Mononuclear cell (primary cell): ENCODE data around the gene ITPR1. TPM values are rescaled to one million over a fixed set of nuclear protein-coding genes. Genes with fewer than 3 reads are reported as not detected.

Experiments
- H3K27me3 ChIP-seq: 2 replicates; pipeline ENCODE4 v1.6.0; 2011; ENCODE audit warnings: low read length, control low read depth; ENCODE audit not compliant: insufficient read depth
- H3K4me1 ChIP-seq: 2 replicates; pipeline ENCODE4 v1.5.1; 2011; ENCODE audit warnings: mild to moderate bottlenecking, low read length, control low read depth; ENCODE audit not compliant: insufficient read depth
- H3K4me3 ChIP-seq: 2 replicates; pipeline ENCODE4 v1.5.1; 2011; ENCODE audit warnings: mild to moderate bottlenecking, low read length, moderate library complexity
- H3K9me3 ChIP-seq: 2 replicates; pipeline ENCODE4 v1.5.1; 2011; ENCODE audit warnings: low read depth, mild to moderate bottlenecking, control low read depth, low read length
- total RNA-seq: library from RNA; depleted of rRNA; stranded (reverse); fragments of >200 nt; gene quantifications from one replicate; pipeline ENCODE4 v1.2.3, GENCODE V29; 2012

ITPR1 gene
- total RNA-seq, 1 donor = 116 TPM

- Histone ChIP-seq H3K4me1 (no peaks in the 10 kb centered on the region), H3K9me3 (no peaks in the 10 kb centered on the region), H3K27me3 (no peaks in the 10 kb centered on the region), H3K4me3 (no peak overlapping the region)
These were observed 167.8 kb downstream of the ITPR1 start for GRCh38 chr3:4660936-4661335.

- H3K27me3 ChIP-seq = no peaks in the 10 kb centered on the region
- H3K4me1 ChIP-seq = no peaks in the 10 kb centered on the region
- no peaks in the 10 kb centered on the region for H3K9me3 ChIP-seq
- no peak overlapping the region for H3K4me3 ChIP-seq
These were observed 171.3 kb downstream of the ITPR1 start for GRCh38 chr3:4664412-4664811.

GRCh38 chr3:4665197-4665596 is 172.0 kb downstream of the ITPR1 start:
- no peaks in the 10 kb centered on the region for H3K27me3 ChIP-seq
- H3K4me1 ChIP-seq = no peaks in the 10 kb centered on the region
- H3K4me3 ChIP-seq = no peak overlapping the region
- H3K9me3 ChIP-seq = no peaks in the 10 kb centered on the region

DNA sequence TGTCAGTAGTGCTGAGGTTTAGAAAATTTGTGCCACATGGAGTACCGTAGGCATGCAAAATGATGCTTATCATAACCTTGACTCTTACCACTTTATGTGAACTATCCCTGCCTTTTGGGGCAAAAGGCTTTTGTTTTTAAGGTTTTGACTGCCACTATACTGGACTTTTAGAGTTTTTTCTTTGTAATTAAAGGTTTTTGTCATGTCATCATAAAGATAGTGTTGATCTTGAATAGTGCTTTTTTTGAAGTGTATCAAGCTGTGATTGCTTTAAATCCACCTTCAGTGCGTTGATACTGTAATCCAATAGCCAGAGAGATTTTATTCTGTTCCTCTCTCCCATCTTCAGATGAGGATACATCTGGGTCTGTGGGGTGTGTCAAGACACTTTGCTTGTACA is 172.9 kb downstream of the ITPR1 start:
- H3K9me3 ChIP-seq = no peaks in the 10 kb centered on the region
- H3K4me3 ChIP-seq = no peak overlapping the region
- H3K4me1 ChIP-seq = no peaks in the 10 kb centered on the region
- H3K27me3 ChIP-seq = no peaks in the 10 kb centered on the region

- H3K4me3 ChIP-seq = no peak overlapping the region
- H3K9me3 ChIP-seq = no peaks in the 10 kb centered on the region
- H3K27me3 ChIP-seq = no peaks in the 10 kb centered on the region
- H3K4me1 ChIP-seq = no peaks in the 10 kb centered on the region
These were observed 177.2 kb downstream of the ITPR1 start for GRCh38 chr3:4670352-4670751.

DNA sequence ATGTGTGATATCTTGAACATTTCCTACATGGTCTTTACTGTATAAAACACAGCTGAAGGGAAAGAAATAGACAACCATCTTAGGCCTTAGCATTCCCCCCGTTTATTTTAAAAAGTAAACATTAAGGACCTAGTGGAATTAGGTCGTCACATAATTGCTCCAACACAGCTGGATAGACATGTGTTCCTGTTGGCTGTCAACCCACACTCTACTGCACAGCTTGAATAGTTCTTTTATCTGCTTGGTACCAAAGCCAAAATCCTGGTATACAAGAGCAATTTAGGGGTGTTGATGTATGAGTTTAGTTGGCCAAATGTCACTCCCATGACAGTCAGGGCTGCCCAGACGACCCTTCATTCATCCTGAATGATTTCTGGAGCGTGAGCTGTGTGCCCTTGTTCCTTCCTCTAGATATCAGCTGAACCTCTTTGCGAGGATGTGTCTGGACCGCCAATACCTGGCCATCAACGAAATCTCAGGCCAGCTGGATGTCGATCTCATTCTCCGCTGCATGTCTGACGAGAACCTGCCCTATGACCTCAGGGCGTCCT is 179.7 kb downstream of the ITPR1 start:
- H3K4me3 ChIP-seq = no peak overlapping the region
- no peaks in the 10 kb centered on the region for H3K9me3 ChIP-seq
- H3K4me1 ChIP-seq = no peaks in the 10 kb centered on the region

GRCh38 chr3:4674216-4674615 is 181.1 kb downstream of the ITPR1 start:
- no peaks in the 10 kb centered on the region for H3K4me1 ChIP-seq
- no peak overlapping the region for H3K4me3 ChIP-seq
- no peaks in the 10 kb centered on the region for H3K27me3 ChIP-seq
- H3K9me3 ChIP-seq = no peaks in the 10 kb centered on the region

More for the DNA sequence above, 179.7 kb downstream of the ITPR1 start:
- H3K27me3 ChIP-seq = no peaks in the 10 kb centered on the region

DNA sequence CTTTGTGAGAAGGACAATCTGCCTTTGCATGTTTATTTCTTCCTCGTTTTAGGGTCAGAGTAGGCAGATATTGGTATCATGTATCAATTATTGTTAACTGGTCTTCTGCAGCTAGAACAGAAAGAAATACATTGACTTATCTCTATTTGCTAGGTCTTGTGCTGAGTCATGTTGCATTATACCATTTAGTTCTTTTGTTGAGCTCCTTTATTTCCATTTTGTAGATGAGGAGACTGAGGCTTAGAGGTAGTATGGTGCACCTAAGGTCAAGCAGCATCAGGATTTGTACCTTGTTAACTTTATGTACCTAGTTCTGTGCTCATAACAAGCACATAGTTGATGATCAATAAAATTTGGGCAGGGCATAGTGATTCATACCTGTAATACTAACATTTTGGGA is 182.6 kb downstream of the ITPR1 start:
- Histone ChIP-seq H3K4me1 (no peaks in the 10 kb centered on the region), H3K27me3 (no peaks in the 10 kb centered on the region), H3K4me3 (no peak overlapping the region), H3K9me3 (no peaks in the 10 kb centered on the region)

- no peaks in the 10 kb centered on the region for H3K4me1 ChIP-seq
- H3K27me3 ChIP-seq = no peaks in the 10 kb centered on the region
- H3K9me3 ChIP-seq = no peaks in the 10 kb centered on the region
- no peak overlapping the region for H3K4me3 ChIP-seq
These were observed 185.2 kb downstream of the ITPR1 start for GRCh38 chr3:4678320-4678719.

- Histone ChIP-seq H3K9me3 (no peaks in the 10 kb centered on the region), H3K4me1 (no peaks in the 10 kb centered on the region), H3K27me3 (no peaks in the 10 kb centered on the region), H3K4me3 (no peak overlapping the region)
These were observed 187.1 kb downstream of the ITPR1 start for GRCh38 chr3:4680227-4680691.

- Histone ChIP-seq H3K4me1 (no peaks in the 10 kb centered on the region), H3K4me3 (no peak overlapping the region), H3K9me3 (no peaks in the 10 kb centered on the region), H3K27me3 (no peaks in the 10 kb centered on the region)
These were observed 187.7 kb downstream of the ITPR1 start for GRCh38 chr3:4680871-4681300.

DNA sequence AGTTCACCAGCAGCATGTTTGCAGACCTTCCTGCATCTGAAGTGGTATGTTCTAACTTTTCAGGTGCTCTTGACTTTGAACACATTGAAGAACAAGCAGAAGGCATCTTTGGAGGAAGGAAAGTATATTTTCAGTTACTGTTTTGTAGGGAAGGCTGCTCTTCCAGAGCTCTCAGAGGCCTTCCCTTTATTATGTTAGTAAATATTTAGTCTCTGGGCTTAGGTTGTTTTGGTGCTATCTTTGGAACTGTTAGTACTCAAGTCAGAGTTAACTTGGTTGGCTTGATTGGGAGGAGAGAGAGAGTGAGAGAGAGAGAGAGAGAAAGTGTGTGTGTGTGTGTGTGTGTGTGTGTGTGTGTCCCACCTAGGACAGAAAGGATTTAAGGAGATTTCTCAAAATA is 188.2 kb downstream of the ITPR1 start:
- no peaks in the 10 kb centered on the region for H3K9me3 ChIP-seq
- no peaks in the 10 kb centered on the region for H3K4me1 ChIP-seq
- H3K27me3 ChIP-seq = no peaks in the 10 kb centered on the region
- H3K4me3 ChIP-seq = no peak overlapping the region

DNA sequence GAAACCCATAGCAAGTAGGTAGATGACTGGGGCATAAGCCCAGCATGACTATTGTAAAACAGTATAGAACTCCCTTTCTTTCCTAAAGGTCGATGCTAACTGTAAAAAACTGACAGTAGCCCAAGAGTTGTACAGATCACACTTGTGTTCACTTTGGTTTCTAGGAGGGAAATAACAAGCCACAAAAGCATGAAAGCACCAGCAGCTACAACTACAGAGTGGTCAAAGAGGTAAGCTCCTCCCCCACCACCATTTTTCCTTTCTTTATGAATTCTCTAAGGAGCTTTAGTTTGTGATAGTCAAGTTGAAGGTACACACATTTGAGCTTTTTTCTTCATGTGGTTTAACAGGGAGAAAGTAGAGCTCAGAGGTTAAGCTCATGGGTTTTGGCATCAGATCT is 191.0 kb downstream of the ITPR1 start:
- Histone ChIP-seq H3K27me3 (no peaks in the 10 kb centered on the region), H3K4me1 (no peaks in the 10 kb centered on the region), H3K4me3 (no peak overlapping the region), H3K9me3 (no peaks in the 10 kb centered on the region)

DNA sequence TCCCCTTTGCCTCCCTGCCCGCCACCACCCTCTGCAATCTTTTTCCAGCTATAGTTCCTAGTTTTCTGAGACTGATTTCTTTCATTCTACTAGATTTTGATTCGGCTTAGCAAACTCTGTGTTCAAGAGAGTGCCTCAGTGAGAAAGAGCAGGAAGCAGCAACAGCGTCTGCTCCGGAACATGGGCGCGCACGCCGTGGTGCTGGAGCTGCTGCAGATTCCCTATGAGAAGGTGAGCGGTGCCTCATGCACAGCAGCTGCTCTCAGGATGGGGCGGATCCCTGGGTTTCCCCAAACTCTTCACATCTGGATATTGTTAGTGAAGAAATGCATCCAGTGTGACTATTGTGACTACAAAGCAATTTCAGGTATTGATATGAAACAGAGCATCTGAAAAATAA is 191.8 kb downstream of the ITPR1 start:
- no peaks in the 10 kb centered on the region for H3K27me3 ChIP-seq
- no peaks in the 10 kb centered on the region for H3K9me3 ChIP-seq
- H3K4me1 ChIP-seq = no peaks in the 10 kb centered on the region
- no peak overlapping the region for H3K4me3 ChIP-seq

DNA sequence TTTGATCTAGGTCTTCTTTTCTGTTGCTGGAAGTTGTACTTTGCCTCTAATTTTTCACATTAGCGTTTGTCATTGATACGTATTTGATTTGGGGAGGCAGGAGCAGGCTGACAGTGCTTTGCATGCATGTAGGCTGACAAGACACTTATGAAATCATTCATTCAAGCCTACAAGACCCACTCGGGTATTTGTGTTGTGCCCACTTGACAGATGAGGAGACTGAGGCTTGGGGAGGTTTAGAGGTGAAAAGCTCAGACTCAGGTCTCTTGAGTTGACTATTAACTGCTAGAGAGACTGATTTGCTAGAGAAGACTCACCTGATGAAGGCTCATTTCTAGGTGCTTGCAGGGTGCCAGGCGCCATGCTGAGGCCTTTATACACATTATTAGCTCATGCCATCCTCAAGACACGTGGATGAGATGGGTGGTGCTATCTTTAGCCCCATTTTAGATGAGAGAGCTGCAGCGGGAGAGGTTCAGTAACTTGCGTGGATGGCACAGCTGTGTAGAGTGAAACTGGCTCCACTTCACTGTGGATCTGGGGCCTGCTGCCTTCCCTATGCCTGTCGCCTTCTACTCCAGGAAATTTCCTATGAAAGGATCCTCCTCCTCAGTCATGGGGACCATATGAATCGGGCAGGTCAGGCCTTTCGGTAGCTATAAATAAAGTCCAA is 192.7 kb downstream of the ITPR1 start:
- no peaks in the 10 kb centered on the region for H3K4me1 ChIP-seq
- no peaks in the 10 kb centered on the region for H3K9me3 ChIP-seq
- H3K27me3 ChIP-seq = no peaks in the 10 kb centered on the region
- H3K4me3 ChIP-seq = no peak overlapping the region

GRCh38 chr3:4686619-4687018 is 193.5 kb downstream of the ITPR1 start:
- H3K27me3 ChIP-seq = no peaks in the 10 kb centered on the region
- H3K4me1 ChIP-seq = no peaks in the 10 kb centered on the region
- no peak overlapping the region for H3K4me3 ChIP-seq
- H3K9me3 ChIP-seq = no peaks in the 10 kb centered on the region
